ENCODE results near the gene CDH23.

Gene CDH23

GRCh38 chr10:71671994-71672946 lies 275.6 kb downstream of the CDH23 start:
- DNase-seq = no peak

DNA sequence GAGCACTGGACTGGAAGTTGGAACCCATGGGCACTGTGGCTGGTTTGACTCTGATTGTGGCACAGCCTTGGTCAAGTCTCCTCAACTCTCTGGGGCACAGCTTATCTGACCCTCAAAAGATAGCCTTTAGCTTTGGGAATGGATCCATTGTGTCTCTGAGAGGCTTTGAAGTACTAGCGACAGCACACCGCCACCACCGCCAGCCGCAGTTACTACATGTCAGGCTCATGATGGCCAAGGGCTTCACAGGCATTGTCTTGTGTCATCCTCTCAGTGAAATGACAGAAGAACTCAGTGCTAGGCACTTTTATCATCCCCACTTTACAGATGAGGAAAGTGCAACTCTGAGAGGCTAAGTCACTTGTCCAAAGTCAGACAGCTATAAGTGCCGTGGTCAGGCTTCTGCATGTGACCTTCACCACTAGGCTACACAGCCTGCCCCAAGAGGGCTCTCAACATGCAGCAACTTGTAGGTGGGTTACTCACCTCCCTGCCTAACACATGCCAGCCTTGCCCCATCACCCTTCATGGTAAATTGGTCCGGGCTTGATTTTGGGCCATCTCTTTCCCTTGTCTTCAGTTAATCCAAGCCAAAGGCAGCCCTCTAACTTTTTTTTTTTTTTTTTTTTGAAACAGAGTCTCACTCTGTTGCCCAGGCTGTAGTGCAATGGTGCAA lies 278.7 kb downstream of the CDH23 start:
- DNase-seq = no peak

GRCh38 chr10:71677261-71677660 lies 280.5 kb downstream of the CDH23 start:
- DNase-seq = no peak

GRCh38 chr10:71678057-71678805 lies 281.5 kb downstream of the CDH23 start:
- DNase-seq = no peak

DNA sequence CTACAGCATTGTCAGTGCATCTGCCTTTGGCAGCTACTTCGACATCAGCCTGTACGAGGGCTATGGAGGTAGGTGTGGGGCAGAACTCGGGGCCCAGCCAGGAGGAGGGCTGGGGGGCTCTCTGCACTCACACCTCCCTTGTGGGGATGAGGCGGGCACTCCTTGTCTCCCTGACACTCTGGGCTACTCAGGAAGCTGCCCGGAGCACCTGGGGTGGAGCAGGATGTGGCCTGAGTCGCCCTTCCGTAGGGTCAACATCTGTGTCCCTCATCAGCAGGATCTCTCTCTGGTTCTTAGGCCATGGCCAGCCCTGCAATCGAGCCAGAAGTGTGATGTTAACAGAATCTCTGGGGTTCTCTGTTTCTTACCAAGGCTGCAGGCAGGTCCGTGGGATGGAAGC lies 282.7 kb downstream of the CDH23 start:
- no peak for DNase-seq

DNA sequence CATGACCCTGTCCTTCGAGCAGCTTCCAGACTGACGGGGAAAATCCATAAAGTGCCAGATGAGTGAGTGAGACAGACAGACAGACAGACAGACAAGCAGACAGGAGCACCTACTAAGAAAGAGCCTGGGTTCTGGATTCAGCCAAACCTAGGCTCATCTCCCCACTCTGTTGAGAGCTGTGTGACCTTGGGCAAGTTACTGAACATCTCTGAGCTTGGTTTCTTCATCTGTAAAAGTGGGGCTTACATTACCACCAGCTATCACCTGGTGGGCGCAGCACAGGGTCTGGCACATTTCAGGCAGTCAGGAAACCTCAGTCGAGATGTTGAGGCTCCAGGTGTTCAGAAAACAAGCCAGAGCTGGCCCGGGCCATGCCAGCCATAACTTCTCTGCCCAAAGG lies 285.3 kb downstream of the CDH23 start:
- DNase-seq = no peak

- no peak for DNase-seq
Observed at GRCh38 chr10:71683301-71683700, 286.6 kb downstream of the CDH23 start.

- no peak for DNase-seq
Observed at GRCh38 chr10:71684356-71685173, 287.8 kb downstream of the CDH23 start.

DNA sequence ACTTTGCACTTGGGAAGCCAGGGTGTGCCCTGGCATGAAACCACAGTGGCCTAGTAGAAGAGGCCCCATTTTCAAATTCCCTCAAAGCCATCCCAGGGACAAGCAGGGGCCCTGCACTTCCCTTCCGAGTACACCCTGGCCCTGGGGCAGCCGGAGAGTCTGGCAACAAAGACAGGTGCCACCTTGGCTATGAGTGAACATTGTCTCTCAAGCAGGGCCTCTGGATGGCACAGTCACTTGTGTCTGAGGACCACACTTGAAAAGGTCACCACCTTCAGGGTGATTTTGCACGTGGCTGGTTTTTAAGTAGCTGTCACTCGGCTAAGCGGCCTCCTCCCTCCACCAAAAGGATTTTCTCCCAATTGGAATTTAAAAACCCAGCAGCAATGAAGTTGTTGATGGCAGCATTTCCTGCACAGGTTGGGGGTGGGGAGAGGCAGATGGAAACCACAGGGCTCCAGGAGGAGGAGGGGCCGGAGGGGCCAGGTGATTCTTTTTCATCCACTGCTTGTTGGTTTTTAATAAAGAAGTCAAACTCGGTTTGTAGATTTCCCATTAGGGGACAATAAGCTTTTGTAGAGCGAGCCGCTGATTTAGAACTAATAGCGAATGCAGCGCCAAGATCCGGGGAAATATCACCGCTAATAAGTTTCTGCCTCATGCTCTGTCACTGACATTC lies 289.0 kb downstream of the CDH23 start:
- DNase-seq = no peak

DNA sequence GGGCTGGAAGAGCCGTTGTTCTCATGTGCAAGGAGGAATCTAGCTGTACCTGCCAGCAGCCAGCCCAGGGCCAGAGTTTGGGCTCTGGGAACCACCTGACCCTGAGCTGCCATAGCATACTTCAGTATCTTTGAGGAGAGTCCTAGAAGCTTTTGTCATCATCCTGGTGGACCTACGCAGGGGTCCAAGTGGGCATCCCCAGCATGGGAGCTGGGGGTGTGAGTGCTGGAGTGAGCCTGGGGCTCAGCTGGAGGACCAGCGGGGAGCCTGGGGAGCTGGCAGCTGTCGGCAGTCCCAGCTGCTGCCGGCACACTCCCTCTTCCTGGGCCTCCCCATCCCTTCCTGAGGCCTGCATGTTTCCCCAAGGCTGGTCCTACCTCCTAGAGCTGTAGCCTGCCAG lies 290.4 kb downstream of the CDH23 start:
- DNase-seq = no peak

GRCh38 chr10:71687480-71687879 lies 290.8 kb downstream of the CDH23 start:
- no peak for DNase-seq

DNA sequence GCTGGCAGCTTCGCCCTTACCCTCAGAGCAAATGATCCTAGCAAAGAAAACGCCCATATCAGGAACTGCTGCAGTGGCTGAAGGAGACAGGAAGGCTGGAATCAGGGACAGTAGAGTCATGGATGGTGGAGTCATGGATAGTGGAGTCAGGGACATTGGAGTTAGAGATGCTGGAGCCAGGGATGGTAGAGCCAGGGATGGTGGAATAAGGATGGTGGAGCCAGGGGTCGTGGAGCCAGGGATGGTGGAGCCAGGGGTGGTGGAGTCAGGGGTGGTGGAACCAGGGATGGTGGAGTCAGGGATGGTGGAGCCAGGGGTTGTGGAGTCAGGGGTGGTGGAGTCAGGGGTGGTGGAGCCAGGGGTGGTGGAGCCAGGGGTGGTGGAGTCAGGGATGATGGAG lies 291.5 kb downstream of the CDH23 start:
- no peak for DNase-seq

DNA sequence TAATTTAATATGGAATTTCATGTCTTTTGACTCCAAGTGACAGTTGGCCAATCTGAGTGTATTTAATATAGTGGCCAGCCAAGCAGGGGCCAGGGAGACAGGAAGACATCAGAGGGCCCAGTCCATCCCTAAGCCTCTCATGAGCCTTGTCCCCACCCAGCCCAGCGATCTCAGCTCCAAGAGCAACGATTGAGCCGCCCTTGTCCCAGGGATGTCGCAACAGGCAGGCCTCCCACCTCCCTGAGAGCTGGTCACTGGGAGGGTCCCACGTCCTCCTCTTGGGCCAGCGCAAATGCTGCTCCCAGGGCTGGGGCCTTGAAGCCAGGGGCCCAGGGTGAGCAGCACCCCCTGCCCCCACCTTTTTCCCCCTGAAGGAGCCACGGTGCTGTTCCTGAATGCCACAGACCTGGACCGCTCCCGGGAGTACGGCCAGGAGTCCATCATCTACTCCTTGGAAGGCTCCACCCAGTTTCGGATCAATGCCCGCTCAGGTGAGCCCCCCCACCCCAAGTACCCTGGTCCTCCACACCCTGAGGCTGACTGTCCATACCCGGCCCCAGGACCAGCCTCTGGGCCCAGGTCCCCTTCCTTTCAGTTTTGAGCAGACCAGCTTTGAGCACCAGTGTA lies 293.5 kb downstream of the CDH23 start:
- no peak for DNase-seq

DNA sequence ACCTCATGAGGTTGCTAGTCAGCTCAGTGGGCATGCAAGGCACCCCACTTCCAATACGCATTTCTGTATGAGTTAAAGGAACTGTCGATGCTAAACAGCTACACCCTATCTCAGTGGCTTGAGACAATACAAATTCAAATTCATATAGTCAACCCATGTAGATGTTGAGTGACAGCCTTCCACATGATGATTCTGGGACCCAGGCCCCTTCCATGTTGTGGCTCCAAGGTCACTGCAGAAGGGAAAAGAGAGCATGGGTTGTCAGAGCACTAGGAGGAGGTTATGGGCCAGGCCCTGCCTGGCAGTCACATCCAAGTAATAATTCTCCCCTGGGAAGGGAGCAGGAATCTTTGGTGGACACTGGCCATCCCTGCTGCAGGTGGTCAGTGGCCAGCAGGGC lies 294.7 kb downstream of the CDH23 start:
- DNase-seq = no peak

DNA sequence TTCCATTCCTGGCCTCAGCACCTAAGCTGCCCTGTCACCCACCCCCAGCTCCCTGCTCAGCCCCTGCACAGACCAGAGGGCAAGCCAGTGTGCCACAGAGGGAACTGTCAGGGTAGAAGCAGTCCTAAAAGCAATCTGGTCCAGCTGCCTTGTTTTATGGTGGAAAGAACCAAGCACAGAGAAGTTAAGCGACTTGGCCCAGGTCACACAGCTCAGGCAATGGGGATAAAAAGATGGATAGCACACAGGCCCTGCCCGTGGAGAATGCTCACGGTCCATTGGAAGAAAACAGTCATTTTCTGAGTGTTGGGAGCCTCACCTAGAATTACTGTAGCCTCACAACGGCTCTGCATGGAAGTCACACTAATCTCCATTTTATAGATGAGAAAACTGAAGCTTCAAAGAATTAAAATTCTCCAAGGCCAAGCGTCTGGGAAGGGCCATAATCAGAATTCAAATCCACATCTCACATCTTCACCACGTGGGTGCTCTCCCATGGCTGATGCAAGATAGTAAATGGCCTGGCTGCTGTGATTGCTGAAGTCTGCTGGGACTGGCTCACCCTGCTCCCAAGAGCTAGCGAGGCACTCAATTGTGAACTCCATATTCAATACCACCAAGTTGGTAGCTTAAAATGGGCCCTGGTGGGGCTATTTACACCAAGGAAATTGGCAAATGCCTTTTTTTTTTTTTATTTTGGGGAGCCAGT lies 296.0 kb downstream of the CDH23 start:
- no peak for DNase-seq

DNA sequence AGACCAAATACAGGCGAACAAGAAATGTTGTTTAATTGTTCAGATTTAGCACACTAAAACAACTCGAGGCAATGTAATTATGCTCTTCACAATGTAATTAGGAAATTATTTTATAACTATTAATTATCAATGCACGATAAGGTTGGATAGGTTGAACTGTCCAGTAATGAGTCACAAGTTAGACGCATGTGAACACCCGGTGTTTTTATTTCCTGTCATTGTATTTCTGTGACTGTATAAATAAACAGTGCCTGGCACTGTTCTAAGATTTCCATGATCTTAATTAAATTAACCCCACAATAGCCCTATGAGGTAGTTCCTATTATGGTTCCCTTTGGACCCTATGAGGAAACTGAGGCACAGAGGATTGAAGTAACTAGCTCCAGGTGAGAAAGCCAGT lies 296.7 kb downstream of the CDH23 start:
- no peak for DNase-seq

- no peak for DNase-seq
Observed at GRCh38 chr10:71694039-71694501, 297.4 kb downstream of the CDH23 start.

DNA sequence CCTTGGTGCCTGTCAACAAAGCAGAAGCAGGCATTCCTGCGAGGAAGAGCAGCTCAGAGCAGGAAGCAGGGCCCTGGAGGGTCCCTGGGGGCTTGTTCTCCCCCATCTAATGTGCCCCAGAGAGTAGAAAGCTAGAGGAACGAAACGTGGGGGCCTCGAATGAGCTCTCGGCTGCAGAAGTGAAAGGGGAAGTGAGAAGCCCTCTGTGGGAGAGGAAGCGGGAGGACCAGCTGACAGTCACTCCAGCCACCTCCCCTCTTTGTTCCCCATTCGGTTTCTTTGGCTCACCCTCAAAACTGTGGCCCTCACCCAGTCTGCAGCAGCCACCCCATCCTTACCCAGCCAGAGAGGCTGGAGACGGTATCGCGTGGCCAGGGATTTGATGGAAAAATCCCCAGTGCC lies 297.8 kb downstream of the CDH23 start:
- DNase-seq = peak; percentile 35

DNA sequence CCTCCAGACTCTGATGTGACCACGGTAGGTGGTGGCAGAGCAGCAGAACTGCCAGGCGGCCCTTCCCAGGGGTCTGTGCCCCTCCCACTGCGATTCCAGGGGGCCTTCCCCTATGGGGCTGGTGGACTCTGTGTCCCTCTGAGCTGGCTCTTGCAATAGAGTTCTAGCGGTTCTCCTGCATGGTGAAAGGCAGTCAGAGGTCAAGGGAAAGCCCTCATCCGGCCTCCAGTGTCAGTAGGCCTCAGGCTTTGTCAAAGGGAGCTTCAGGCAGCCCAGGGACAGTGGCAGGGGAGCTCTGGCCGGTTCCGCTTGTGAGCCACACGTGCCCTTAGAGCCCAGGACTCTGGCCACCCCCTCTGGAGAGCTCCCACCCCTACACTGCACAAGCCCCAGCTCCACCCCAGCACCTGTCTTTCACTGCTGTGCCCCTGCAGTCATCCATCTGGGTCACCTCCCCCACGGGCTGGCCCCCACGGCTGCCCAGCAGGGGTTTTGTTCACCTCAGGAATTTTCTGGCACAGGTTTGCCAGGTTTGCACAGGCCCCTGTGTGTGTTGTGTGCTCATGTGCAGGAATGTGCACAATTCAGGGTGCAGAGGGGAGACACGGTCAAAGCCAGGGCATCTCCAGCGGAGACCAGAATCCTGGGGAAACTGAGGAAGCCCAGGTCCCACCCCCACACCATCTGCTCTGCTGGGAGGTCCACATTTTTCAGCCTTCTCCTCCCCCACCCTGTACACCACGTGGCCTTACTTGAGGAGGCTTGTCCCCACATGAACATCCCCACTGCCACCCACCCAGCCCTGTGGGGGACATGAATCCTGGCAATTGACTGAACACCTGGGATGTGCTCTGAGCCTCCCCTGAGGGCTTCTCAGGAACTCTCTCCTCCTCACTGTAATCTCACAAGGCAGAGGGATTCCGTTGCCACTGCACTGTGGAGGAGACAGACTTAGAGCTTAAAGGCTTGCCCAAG lies 299.1 kb downstream of the CDH23 start:
- no peak for DNase-seq

Measured in activated CD8-positive, alpha-beta memory T cell treated with anti-CD3 and anti-CD28 coated beads, Interleukin-2, amount 50 U/mL, for 4 hours (primary cell).